GM21526 (cell line): ENCODE results near the gene CCDC81.

ENCODE experiments used
- ATAC-seq: cut with Tn5 transposase; IDR thresholded peaks from one replicate; pipeline ENCODE4 v1.9.1; 2021; ENCODE audit warnings: moderate library complexity; ENCODE audit not compliant: unreplicated experiment, low FRiP score

Gene CCDC81

DNA sequence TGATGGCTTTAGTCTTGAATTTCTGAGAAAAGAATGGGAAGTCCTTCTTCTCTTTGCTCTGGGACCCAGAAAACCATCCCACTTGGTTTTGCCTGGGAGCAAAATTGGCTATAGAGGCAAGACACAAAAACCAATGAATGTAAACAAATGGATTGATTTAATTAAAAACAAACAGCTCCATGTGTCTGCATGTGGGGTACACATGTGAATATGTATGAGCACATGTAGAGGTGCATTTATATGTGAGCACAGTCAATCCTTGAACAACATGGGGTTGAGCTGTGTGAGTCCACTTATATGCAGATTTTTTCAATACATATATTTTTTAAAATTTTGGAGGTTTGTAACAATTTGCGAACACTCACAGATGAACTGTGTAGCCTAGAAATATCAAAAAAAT is 87.2 kb downstream of the CCDC81 start:
- no peak for ATAC-seq

DNA sequence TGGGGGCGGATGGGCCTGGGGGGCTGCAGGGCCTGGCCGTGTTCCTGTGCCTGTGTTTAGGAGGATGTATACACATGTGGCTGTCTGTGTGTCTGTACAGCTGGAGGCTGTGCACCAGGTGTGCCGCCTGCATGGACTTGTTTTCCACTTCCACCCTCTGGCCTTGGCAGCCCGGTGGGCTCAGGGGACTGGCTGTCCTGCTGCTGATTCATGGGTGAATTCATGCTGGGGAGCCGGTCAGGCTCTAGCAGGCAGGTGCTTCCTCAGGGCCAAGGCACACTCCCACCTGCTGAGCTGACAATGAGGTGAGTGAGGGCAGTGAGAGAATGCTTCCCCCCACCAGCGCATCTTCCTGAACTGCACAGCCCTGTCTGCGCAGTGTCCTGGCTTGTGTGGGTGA is 88.4 kb downstream of the CCDC81 start:
- ATAC-seq: no peak

DNA sequence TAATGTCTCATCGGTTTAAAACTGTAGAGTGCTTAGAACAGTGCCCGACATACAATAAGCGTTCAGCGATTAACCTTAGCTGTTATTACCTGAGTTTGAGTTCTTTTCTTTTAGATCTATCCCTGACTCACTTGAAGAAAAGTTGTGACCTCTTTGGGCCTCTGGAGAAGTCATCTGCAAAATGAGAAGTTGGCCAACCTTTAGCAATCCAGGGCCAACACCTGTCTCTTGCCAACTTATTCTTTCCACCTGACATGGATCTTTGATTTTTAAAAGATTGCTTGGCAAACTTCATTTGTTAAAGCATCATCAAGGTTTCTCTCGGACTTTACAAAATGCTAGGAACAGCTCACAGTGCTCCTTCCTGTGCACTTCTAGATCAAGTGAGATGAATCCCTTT is 89.3 kb downstream of the CCDC81 start:
- no peak for ATAC-seq

DNA sequence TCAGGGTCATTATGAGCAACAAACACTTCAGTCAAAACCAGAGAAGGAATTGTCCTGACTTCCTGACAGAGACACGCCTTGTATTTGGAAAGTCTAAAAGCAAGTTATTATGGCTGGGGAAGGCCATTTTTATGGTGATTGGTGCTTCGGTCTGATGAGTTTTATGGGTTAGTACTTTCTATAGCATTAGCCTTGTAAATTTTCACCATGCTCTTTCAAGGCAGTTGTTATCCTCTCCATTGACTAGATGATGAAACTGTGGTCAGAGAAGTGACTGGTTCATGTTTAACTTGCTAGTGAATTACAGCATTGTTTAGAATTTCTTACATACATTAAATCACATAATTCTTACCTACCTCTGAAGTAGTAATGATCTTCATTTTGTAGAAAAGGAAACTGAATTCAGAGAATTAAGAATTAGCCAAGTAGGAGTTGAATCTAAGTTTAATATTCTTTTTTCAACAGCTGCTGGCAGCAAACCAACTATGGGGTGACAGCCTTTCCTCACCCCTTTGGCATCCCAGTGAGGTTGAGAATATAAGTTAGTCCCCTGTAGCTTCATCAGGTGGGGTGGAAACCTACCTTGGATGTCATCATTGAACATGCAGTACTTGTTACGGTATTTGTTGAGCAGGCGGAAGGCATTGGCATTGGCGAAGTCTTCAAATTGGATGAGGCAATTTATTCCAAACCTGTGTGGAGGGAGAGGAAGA is 90.0 kb downstream of the CCDC81 start:
- ATAC-seq: no peak

DNA sequence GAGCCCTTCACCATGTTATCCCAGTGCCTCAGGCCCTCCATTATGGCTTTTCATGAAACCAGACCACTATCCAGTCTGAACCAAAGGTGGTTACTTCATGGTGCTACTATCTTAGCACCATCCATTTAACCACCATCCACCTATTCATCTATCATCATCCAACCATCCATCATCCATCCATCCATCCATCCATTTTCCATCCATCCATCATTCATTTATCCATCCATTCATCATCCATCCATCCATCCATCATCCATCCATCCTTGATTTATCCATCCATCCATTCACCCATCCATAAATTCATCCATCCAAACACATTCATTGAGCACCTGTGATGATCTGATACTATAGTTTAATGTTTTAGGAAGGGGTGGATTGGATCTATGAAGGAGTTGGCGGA is 93.5 kb downstream of the CCDC81 start:
- ATAC-seq: no peak

DNA sequence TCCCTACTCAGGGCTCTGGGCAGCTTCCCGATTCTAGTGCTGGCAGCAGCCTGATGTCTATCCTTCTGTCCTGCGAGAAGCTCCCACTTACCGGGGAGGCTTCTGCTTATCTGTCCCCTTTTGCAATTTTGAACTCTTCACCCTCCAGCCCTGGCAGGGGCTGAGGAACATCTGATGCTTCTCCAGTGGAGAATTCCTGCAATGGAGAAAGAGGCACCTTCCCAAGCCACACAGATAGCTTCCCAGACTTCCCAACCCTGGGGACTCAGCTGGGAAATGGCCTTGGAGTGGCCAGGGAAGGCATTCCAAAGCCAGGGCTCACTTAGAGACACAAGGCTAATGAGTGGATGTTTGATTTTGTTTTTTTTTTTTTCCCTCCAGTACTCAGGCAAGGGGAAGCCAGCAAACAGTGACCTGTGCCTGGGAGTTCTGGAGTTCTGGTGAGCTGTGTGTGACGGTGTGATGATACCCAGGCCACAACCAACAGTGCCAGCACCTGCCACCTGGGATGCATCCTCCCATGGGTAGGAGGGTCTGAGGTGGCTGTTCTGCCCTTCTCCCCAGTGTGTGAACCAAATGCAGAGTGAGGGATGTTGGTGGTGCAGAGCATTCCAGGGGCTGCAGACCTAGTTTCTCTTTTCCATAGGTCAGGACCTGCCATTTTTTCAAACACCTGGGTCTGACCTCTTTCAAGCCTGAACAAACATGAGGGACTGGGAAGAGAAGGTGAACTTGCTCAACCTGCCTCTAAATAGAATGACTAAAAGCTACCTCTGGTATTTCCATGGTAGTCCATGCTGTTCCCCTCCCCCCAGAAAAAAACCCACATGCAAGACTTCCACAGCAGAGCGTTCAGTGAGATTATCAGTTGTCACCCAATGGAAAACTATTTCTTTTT is 95.1 kb downstream of the CCDC81 start:
- no peak for ATAC-seq
